ENCODE results near the gene DLG1. TPM values are rescaled to one million over a fixed set of nuclear protein-coding genes. Genes with fewer than 3 reads are reported as not detected.
A peak's percentile ranks its signal among the peaks of the same experiment; 100 is the strongest.

The DLG1 gene
- total RNA-seq, 1 experiment from 2014 or later = 89.8 TPM

GRCh38 chr3:197297476-197298340 lies 704 bp downstream of the DLG1 start:
- H3K36me3 ChIP-seq (ENCODE audit: control insufficient read depth in 1 of 2, insufficient read depth in 2 of 2, low read length in 2 of 2) = peaks cover 11 to 14% of the 10 kb centered on the region in 2 experiments
- H3K4me3 ChIP-seq (replicated peaks in 1 of 2; ENCODE audit: low read depth in 1 of 2, low read length in 2 of 2) = peak overlapping the region; percentile 81 to 82
- peak; percentile 68 for DNase-seq (ENCODE audit: low read depth, low spot score)
- CTCF ChIA-PET = interaction anchor here (0.6 to 0.8 kb wide), 3 partner anchors 8 to 92 kb away, joined by 3 read pairs; no protein-coding TSS in a partner anchor
- RAD21 ChIA-PET (ENCODE audit: low non-redundant PET in 1 of 2, low total read pairs in 2 of 2, uncharacterized antibody in 2 of 2, unreplicated experiment in 2 of 2) = interaction anchor here (0.6 to 0.8 kb wide), 3 partner anchors 156 to 202 kb away, joined by 3 to 5 read pairs (median 4); no protein-coding TSS in a partner anchor
- no TSS peak for BruUV-seq (replicated peaks)
- peak overlapping the region; percentile 80 for H3K9ac ChIP-seq (ENCODE audit: low read length)
- H3K9me3 ChIP-seq (ENCODE audit: control insufficient read depth in 1 of 2, insufficient read depth in 1 of 2, low read depth in 1 of 2, low read length in 2 of 2) = no peaks in the 10 kb centered on the region
- POLR2A ChIA-PET = interaction anchor here (0.6 to 1.0 kb wide), 3 partner anchors 17 to 157 kb away, joined by 3 to 4 read pairs (median 3); no protein-coding TSS in a partner anchor
- peaks cover 11 to 17% of the 10 kb centered on the region in 2 experiments; a peak in 3 of 4 replicates for H3K4me1 ChIP-seq (ENCODE audit: control insufficient read depth in 1 of 2, insufficient read depth in 2 of 2, low read length in 2 of 2)
- peak; percentile 80 for ATAC-seq
- no peaks in the 10 kb centered on the region for H3K9me2 ChIP-seq (ENCODE audit: insufficient read depth)
- intact Hi-C loops (cut with micrococcal nuclease) = loop anchor here (5.0 kb wide), 1 partner anchor 160 kb away; no protein-coding TSS in a partner anchor
- H4K20me1 ChIP-seq (ENCODE audit: insufficient read depth) = no peaks in the 10 kb centered on the region; the same call in 1 of the 2 replicates
- H3K27me3 ChIP-seq (ENCODE audit: insufficient read depth, low read length) = no peaks in the 10 kb centered on the region
- peaks cover 50% of the 10 kb centered on the region for H3K79me2 ChIP-seq (ENCODE audit: insufficient read depth, low read length)
- peak overlapping the region; percentile 87 for H3K27ac ChIP-seq (ENCODE audit: low read depth, low read length)
- TF ChIP-seq EZH2 (IDR thresholded peaks at IDR 0.05) = no peak
- TF ChIP-seq FOSL1 (IDR thresholded peaks at IDR 0.05; ENCODE audit: low read depth) = no peak
- no peak for TF ChIP-seq RAD21 (IDR thresholded peaks at IDR 0.05; ENCODE audit: low read depth)
- TF ChIP-seq YY1 (IDR thresholded peaks at IDR 0.05; ENCODE audit: extremely low read depth, insufficient replicate concordance, low read depth, low read length) = peak; percentile 95
- 0 out of 2 replicates have a peak, but pooled peaks have one; percentile 40 for TF ChIP-seq POLR2AphosphoS5 (IDR thresholded peaks at IDR 0.05; ENCODE audit: low read depth, low read length)
- TF ChIP-seq EZH2phosphoT487 (IDR thresholded peaks at IDR 0.05; ENCODE audit: borderline replicate concordance) = no peak
- TF ChIP-seq EGR1 (IDR thresholded peaks at IDR 0.05; ENCODE audit: low read depth) = no peak
- TF ChIP-seq MAX (IDR thresholded peaks at IDR 0.05) = peak; percentile 32; the same call in 1 of the 2 replicates
- peak; percentile 60; the same call in 1 of the 2 replicates for TF ChIP-seq ZFX (IDR thresholded peaks at IDR 0.05)
- no peak for TF ChIP-seq ATF3 (IDR thresholded peaks at IDR 0.05)
- H2AFZ ChIP-seq (ENCODE audit: low read depth, low read length, poor library complexity, severe bottlenecking) = no peak overlapping the region
- H3K4me2 ChIP-seq (ENCODE audit: low read length) = peak overlapping the region; percentile 83

Measured in HCT116 (cell line).